A549 (cell line): ENCODE results near the gene FUCA2. TPM values are rescaled to one million over a fixed set of nuclear protein-coding genes. Genes with fewer than 3 reads are reported as not detected.
"Not testable (repeated sequence)": the region's sequence is repeated elsewhere in the genome, so short reads cannot be mapped to it uniquely, and the experiment has no call there.

Experiments
- ATAC-seq, 2 experiments: fragments of 200-7000 bp in 1 of 2; fragments of >200 bp in 1 of 2; cut with Nextera tagmentation in 1 of 2; cut with Tn5 transposase in 1 of 2; 3 replicates each; pipeline versions ENCODE4 v1.8.0 to v1.9.1; 2018 to 2020; ENCODE audit warnings: mild to moderate bottlenecking in 1 of 2, moderate library complexity in 1 of 2
- CTCF ChIA-PET: fragments of 300-600 bp; sonication (Branson Sonifier 250); formaldehyde crosslinking; extraction: SDS; loops from one replicate; lab custom pipeline; 2021; ENCODE audit warnings: antibody characterized with exemption, inconsistent platforms; lab: Yijun Ruan, JAX
- POLR2A ChIA-PET: fragments of 350-600 bp; formaldehyde crosslinking; extraction: SDS; loops from one replicate; lab custom pipeline; 2021; ENCODE audit warnings: antibody characterized with exemption, inconsistent platforms; lab: Yijun Ruan, JAX
- DNase-seq, 2 experiments: peaks; one replicate each; pipeline versions ENCODE4 v3.0.0 to v3.0.0-alpha.2; 2011 to 2016; ENCODE audit warnings: low read depth in 1 of 2, low spot score in 1 of 2
- FAIRE-seq: peaks from 2 replicates; lab custom pipeline; 2011; peaks lifted over from hg19 to GRCh38; lab: Jason Lieb, UNC
- H3K27ac ChIP-seq, 2 experiments: fragments of >200 bp; sonication (Bioruptor Twin); formaldehyde crosslinking; 3 replicates each; pipeline ENCODE4 v1.5.1; 2016 to 2017
- H3K4me1 ChIP-seq: fragments of >200 bp; sonication (Bioruptor Twin); formaldehyde crosslinking; 3 replicates; pipeline ENCODE4 v1.6.1; 2016
- H3K4me2 ChIP-seq: fragments of >200 bp; sonication (Bioruptor Twin); formaldehyde crosslinking; 3 replicates; pipeline ENCODE4 v1.6.1; 2016
- H3K4me3 ChIP-seq: fragments of >200 bp; sonication (Bioruptor Twin); formaldehyde crosslinking; 3 replicates; pipeline ENCODE4 v1.5.1; 2016
- H3K9me3 ChIP-seq: fragments of >200 bp; sonication (Bioruptor Twin); formaldehyde crosslinking; 3 replicates; pipeline ENCODE4 v1.6.1; 2016
- BHLHE40 ChIP-seq: IDR thresholded peaks from 2 replicates; pipeline ENCODE4 v1.6.1; 2012; ENCODE audit warnings: low read depth, low read length, inconsistent platforms
- FOSL2 ChIP-seq, 2 experiments: fragments of 450-650 bp in 1 of 2; fragments of >200 bp in 1 of 2; sonication (Bioruptor Twin) in 1 of 2; formaldehyde crosslinking; IDR thresholded peaks; 2 replicates each; pipeline versions ENCODE4 v1.5.0 to v1.6.1; 2016 to 2020; ENCODE audit warnings: mild to moderate bottlenecking in 1 of 2, moderate library complexity in 1 of 2
- HEYL ChIP-seq: fragments of 250-450 bp; sonication (Bioruptor Pico); IDR thresholded peaks from 2 replicates; pipeline ENCODE4 v1.8.0; 2021; ENCODE audit warnings: mild to moderate bottlenecking, moderate library complexity
- KDM1A ChIP-seq: fragments of 200-600 bp; sonication (generic); IDR thresholded peaks from 2 replicates; pipeline ENCODE4 v1.6.1; 2016; ENCODE audit warnings: low read depth, mild to moderate bottlenecking
- MYC ChIP-seq: IDR thresholded peaks from 2 replicates; pipeline ENCODE4 v1.6.1; 2012; ENCODE audit warnings: mild to moderate bottlenecking, inconsistent platforms, low read length, improper control_type of control experiment, borderline replicate concordance
- POLR2AphosphoS2 ChIP-seq: conservative IDR thresholded peaks from 2 replicates; pipeline ENCODE4 v1.6.1; 2012; ENCODE audit warnings: low read length, improper control_type of control experiment, inconsistent platforms
- RFX5 ChIP-seq: fragments of 450-650 bp; IDR thresholded peaks from 2 replicates; pipeline ENCODE4 v1.7.1; 2014; ENCODE audit warnings: antibody characterized with exemption, mild to moderate bottlenecking, moderate library complexity
- RNF2 ChIP-seq: fragments of 200-600 bp; sonication (generic); IDR thresholded peaks from 2 replicates; pipeline ENCODE4 v1.6.1; 2016; ENCODE audit warnings: low read depth, mild to moderate bottlenecking, antibody characterized with exemption, moderate library complexity, borderline replicate concordance
- SREBF2 ChIP-seq: fragments of 450-650 bp; IDR thresholded peaks from 2 replicates; pipeline ENCODE4 v1.6.1; 2014; ENCODE audit warnings: mild to moderate bottlenecking, moderate library complexity
- WGBS: methylation state at CpG from one replicate; pipeline ENCODE4 v1.1.6; 2017; ENCODE audit errors: missing lambda C conversion rate; 5-methylcytosine and 5-hydroxymethylcytosine counted together
- polyA plus RNA-seq, 4 experiments: library from polyadenylated mRNA; depleted of rRNA in 3 of 4; stranded (reverse); fragments of >200 nt; fragmentation: RNase III in 1 of 4; extraction: RNeasy Plus Mini Kit Qiagen cat#74134 plus additional on column Dnase treatment in 1 of 4; gene quantifications; 2 replicates in 3 of 4; 3 replicates in 1 of 4; pipeline ENCODE4 v1.2.3, GENCODE V29; 2011 to 2017
- TF ChIP-seq, protein P1 (sequence below): fragments of >200 bp; sonication (Bioruptor Twin); formaldehyde crosslinking; IDR thresholded peaks from 2 replicates; pipeline ENCODE4 v1.6.1; 2016
- TF ChIP-seq, protein P2 (sequence below): fragments of 450-650 bp; IDR thresholded peaks from 2 replicates; pipeline ENCODE4 v1.6.1; 2014; ENCODE audit warnings: antibody characterized with exemption
- TF ChIP-seq, protein P3 (sequence below): IDR thresholded peaks from 2 replicates; pipeline ENCODE4 v1.6.1; 2012
- TF ChIP-seq, protein P4 (sequence below): fragments of >200 bp; sonication (Bioruptor Twin); formaldehyde crosslinking; IDR thresholded peaks from 3 replicates; pipeline ENCODE4 v1.5.1; 2016
- TF ChIP-seq, protein P5 (sequence below): fragments of >200 bp; sonication (Bioruptor Twin); formaldehyde crosslinking; IDR thresholded peaks from 3 replicates; pipeline ENCODE4 v1.6.1; 2016
- TF ChIP-seq, protein P6 (sequence below): fragments of 150-350 bp; IDR thresholded peaks from 2 replicates; pipeline ENCODE4 v1.6.1; 2014; ENCODE audit warnings: low read depth, mild to moderate bottlenecking, low read length
- TF ChIP-seq, protein P7 (sequence below): fragments of 200-600 bp; sonication (generic); IDR thresholded peaks from 2 replicates; pipeline ENCODE4 v1.6.1; 2016; ENCODE audit warnings: antibody characterized with exemption, mild to moderate bottlenecking, moderate library complexity

FUCA2 gene
- polyA plus RNA-seq, 2 of the 4 experiments (the other 2 are of a cell fraction): 46.9 to 55.5 TPM

DNA sequence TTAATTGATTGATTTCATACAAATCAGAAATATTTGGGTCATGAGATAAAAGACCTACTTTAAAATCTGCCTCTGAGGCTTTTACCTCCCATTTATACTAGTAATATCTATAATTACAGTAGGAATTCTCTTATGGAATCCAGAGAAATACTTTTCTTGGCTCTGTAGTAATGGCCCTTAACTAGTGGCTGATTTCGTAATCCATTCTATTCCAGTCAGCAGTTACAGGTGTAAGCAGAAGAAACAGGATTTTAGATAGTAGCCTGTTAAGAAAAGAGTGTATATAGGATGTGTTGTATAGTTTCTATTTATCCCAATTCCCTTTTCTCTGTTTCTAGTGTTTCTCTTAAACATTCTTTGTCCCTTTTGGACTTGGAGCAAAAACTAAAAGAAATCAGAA is 39.7 kb downstream of the FUCA2 start (continued):
- TF ChIP-seq, protein P1, sequence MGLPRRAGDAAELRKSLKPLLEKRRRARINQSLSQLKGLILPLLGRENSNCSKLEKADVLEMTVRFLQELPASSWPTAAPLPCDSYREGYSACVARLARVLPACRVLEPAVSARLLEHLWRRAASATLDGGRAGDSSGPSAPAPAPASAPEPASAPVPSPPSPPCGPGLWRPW: no peak
- TF ChIP-seq, protein P2, sequence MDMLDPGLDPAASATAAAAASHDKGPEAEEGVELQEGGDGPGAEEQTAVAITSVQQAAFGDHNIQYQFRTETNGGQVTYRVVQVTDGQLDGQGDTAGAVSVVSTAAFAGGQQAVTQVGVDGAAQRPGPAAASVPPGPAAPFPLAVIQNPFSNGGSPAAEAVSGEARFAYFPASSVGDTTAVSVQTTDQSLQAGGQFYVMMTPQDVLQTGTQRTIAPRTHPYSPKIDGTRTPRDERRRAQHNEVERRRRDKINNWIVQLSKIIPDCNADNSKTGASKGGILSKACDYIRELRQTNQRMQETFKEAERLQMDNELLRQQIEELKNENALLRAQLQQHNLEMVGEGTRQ: no peak
- TF ChIP-seq RNF2 (no peak), HEYL (no peak), BHLHE40 (no peak), RFX5 (no peak)
- TF ChIP-seq, protein P3, sequence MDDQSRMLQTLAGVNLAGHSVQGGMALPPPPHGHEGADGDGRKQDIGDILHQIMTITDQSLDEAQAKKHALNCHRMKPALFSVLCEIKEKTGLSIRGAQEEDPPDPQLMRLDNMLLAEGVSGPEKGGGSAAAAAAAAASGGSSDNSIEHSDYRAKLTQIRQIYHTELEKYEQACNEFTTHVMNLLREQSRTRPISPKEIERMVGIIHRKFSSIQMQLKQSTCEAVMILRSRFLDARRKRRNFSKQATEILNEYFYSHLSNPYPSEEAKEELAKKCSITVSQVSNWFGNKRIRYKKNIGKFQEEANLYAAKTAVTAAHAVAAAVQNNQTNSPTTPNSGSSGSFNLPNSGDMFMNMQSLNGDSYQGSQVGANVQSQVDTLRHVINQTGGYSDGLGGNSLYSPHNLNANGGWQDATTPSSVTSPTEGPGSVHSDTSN: no peak

DNA sequence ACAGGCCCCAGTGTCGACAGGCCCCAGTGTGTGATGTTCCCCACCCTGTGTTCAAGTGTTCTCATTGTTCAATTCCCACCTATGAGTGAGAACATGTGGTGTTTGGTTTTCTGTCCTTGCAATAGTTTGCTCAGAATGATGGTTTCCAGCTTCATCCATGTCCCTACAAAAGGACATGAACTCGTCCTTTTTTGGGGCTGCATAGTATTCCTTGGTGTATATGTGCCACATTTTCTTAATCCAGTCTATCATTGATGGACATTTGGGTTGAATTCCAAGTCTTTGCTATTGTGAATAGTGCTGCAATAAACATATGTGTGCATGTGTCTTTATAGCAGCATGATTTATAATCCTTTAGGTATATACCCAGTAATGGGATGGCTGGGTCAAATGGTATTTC is 42.7 kb downstream of the FUCA2 start:
- H3K4me1 ChIP-seq, H3K4me3 ChIP-seq, CTCF ChIA-PET, ATAC-seq, H3K27ac ChIP-seq, POLR2A ChIA-PET, H3K9me3 ChIP-seq, H3K4me2 ChIP-seq, DNase-seq: not testable (repeated sequence)
- peak; percentile 72 for FAIRE-seq
- WGBS: 18% methylated on average over 1 of the region's 2 CpGs

DNA sequence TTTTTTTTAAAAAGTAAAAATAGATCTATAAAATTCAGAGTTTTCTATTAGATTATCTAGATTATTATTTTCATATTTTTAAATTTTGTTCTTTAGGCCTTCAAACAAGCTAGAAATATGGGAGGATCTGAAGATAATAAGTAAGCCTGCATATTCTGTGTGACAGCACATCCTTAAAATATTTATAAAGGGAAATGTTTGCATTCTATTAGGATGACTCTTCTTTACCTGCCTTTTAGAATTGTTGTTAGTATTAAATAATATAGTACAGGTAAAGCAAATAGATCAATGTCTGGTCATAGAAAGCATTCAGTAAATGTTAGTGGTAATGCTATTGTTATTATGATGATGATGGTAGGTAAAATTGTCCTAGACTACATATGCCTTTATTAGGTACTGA is 43.5 kb downstream of the FUCA2 start:
- POLR2A ChIA-PET: no interaction called here
- no peak for TF ChIP-seq MYC
- TF ChIP-seq RNF2: no peak
- TF ChIP-seq, protein P4, sequence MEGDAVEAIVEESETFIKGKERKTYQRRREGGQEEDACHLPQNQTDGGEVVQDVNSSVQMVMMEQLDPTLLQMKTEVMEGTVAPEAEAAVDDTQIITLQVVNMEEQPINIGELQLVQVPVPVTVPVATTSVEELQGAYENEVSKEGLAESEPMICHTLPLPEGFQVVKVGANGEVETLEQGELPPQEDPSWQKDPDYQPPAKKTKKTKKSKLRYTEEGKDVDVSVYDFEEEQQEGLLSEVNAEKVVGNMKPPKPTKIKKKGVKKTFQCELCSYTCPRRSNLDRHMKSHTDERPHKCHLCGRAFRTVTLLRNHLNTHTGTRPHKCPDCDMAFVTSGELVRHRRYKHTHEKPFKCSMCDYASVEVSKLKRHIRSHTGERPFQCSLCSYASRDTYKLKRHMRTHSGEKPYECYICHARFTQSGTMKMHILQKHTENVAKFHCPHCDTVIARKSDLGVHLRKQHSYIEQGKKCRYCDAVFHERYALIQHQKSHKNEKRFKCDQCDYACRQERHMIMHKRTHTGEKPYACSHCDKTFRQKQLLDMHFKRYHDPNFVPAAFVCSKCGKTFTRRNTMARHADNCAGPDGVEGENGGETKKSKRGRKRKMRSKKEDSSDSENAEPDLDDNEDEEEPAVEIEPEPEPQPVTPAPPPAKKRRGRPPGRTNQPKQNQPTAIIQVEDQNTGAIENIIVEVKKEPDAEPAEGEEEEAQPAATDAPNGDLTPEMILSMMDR: no peak
- no peak for TF ChIP-seq RFX5
- TF ChIP-seq, protein P5, sequence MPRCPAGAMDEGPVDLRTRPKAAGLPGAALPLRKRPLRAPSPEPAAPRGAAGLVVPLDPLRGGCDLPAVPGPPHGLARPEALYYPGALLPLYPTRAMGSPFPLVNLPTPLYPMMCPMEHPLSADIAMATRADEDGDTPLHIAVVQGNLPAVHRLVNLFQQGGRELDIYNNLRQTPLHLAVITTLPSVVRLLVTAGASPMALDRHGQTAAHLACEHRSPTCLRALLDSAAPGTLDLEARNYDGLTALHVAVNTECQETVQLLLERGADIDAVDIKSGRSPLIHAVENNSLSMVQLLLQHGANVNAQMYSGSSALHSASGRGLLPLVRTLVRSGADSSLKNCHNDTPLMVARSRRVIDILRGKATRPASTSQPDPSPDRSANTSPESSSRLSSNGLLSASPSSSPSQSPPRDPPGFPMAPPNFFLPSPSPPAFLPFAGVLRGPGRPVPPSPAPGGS: no peak
- TF ChIP-seq, all 56 proteins: peak for 0
- Histone ChIP-seq H3K27ac (no peak overlapping the region), H3K4me3 (no peak overlapping the region), H3K4me1 (no peaks in the 10 kb centered on the region), H3K4me2 (no peak overlapping the region), H3K9me3 (no peaks in the 10 kb centered on the region)
- CTCF ChIA-PET: no interaction called here
- DNase-seq: no peak
- no peak for ATAC-seq
- no peak for FAIRE-seq

DNA sequence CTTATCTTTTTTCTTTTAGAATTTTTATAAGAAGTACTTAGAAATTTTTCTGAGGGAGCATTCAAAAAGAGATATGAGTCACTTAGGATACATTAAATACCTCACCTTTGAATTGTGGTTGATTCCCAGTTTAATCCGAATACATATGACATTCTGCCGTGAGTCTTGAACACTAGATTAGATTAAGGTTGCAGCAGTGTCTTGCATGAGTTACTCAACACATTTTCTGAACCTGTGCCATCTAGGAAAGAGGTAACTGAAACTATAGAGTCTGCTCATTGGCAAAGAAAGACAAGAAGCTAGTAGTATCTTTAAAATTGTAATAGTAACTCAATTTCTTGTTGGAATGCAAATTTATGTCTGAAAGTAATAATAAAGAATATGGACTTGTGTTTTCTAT is 46.0 kb downstream of the FUCA2 start:
- no peak overlapping the region for H3K4me3 ChIP-seq
- ChIA-PET POLR2A (no interaction called here), CTCF (no interaction called here)
- TF ChIP-seq KDM1A (no peak), POLR2AphosphoS2 (no peak), MYC (no peak), SREBF2 (no peak), FOSL2 (IDR thresholded peaks at IDR 0.05) (no peak), FOSL2 (CRISPR knock-in tag; IDR thresholded peaks at IDR 0.05) (no peak)
- TF ChIP-seq, protein P6, sequence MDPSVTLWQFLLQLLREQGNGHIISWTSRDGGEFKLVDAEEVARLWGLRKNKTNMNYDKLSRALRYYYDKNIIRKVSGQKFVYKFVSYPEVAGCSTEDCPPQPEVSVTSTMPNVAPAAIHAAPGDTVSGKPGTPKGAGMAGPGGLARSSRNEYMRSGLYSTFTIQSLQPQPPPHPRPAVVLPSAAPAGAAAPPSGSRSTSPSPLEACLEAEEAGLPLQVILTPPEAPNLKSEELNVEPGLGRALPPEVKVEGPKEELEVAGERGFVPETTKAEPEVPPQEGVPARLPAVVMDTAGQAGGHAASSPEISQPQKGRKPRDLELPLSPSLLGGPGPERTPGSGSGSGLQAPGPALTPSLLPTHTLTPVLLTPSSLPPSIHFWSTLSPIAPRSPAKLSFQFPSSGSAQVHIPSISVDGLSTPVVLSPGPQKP: no peak
- TF ChIP-seq, protein P7, sequence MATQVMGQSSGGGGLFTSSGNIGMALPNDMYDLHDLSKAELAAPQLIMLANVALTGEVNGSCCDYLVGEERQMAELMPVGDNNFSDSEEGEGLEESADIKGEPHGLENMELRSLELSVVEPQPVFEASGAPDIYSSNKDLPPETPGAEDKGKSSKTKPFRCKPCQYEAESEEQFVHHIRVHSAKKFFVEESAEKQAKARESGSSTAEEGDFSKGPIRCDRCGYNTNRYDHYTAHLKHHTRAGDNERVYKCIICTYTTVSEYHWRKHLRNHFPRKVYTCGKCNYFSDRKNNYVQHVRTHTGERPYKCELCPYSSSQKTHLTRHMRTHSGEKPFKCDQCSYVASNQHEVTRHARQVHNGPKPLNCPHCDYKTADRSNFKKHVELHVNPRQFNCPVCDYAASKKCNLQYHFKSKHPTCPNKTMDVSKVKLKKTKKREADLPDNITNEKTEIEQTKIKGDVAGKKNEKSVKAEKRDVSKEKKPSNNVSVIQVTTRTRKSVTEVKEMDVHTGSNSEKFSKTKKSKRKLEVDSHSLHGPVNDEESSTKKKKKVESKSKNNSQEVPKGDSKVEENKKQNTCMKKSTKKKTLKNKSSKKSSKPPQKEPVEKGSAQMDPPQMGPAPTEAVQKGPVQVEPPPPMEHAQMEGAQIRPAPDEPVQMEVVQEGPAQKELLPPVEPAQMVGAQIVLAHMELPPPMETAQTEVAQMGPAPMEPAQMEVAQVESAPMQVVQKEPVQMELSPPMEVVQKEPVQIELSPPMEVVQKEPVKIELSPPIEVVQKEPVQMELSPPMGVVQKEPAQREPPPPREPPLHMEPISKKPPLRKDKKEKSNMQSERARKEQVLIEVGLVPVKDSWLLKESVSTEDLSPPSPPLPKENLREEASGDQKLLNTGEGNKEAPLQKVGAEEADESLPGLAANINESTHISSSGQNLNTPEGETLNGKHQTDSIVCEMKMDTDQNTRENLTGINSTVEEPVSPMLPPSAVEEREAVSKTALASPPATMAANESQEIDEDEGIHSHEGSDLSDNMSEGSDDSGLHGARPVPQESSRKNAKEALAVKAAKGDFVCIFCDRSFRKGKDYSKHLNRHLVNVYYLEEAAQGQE: no peak
- no peak for ATAC-seq
- no peak for FAIRE-seq
- H3K27ac ChIP-seq: no peak overlapping the region
- no peaks in the 10 kb centered on the region for H3K4me1 ChIP-seq
- WGBS: 93% methylated on average over 2 of the region's 2 CpGs
- no peak for DNase-seq
- H3K4me2 ChIP-seq: no peak overlapping the region
- no peaks in the 10 kb centered on the region for H3K9me3 ChIP-seq
